H9 (cell line): ENCODE data around the gene SARNP. TPM values are rescaled to one million over a fixed set of nuclear protein-coding genes. Genes with fewer than 3 reads are reported as not detected.

Experiments used
- DNase-seq: peaks from one replicate; pipeline ENCODE4 v3.0.0-alpha.2; 2017
- H2AFZ ChIP-seq: one replicate; pipeline ENCODE4 v1.6.1; 2013; ENCODE audit warnings: mild to moderate bottlenecking, low read length, control low read depth, moderate library complexity
- H2AK5ac ChIP-seq: 2 replicates; pipeline ENCODE4 v1.6.1; 2013; ENCODE audit warnings: low read length, control low read depth, mixed read lengths; ENCODE audit not compliant: insufficient read length
- H2BK120ac ChIP-seq: one replicate; pipeline ENCODE4 v1.6.1; 2013; ENCODE audit warnings: low read depth, mild to moderate bottlenecking, low read length, control low read depth, inconsistent platforms; ENCODE audit not compliant: poor library complexity, severe bottlenecking
- H2BK12ac ChIP-seq: 2 replicates; pipeline ENCODE4 v1.6.1; 2013; ENCODE audit warnings: low read length, control low read depth, mixed read lengths, low read depth; ENCODE audit not compliant: insufficient read length
- H2BK15ac ChIP-seq: 2 replicates; pipeline ENCODE4 v1.6.1; 2013; ENCODE audit warnings: low read depth, low read length, control low read depth
- H2BK20ac ChIP-seq: one replicate; pipeline ENCODE4 v1.6.1; 2013; ENCODE audit warnings: low read depth, mild to moderate bottlenecking, low read length, control low read depth, inconsistent platforms; ENCODE audit not compliant: poor library complexity, severe bottlenecking
- H2BK5ac ChIP-seq: 2 replicates; pipeline ENCODE4 v1.6.1; 2013; ENCODE audit warnings: low read length, control low read depth, mixed read lengths; ENCODE audit not compliant: insufficient read length
- H3K14ac ChIP-seq: 2 replicates; pipeline ENCODE4 v1.6.1; 2013; ENCODE audit warnings: low read length, control low read depth; ENCODE audit not compliant: insufficient read depth
- H3K18ac ChIP-seq: 2 replicates; pipeline ENCODE4 v1.6.1; 2013; ENCODE audit warnings: low read depth, mild to moderate bottlenecking, mixed read lengths, low read length, control low read depth; ENCODE audit not compliant: insufficient read length
- H3K23ac ChIP-seq: 2 replicates; pipeline ENCODE4 v1.6.1; 2013; ENCODE audit warnings: low read length, control low read depth, mixed read lengths, low read depth; ENCODE audit not compliant: insufficient read length
- H3K23me2 ChIP-seq: 2 replicates; pipeline ENCODE4 v1.6.1; 2013; ENCODE audit warnings: low read depth, mild to moderate bottlenecking, mixed read lengths, low read length, control low read depth; ENCODE audit not compliant: insufficient read length, poor library complexity, severe bottlenecking
- H3K27ac ChIP-seq: 2 replicates; pipeline ENCODE4 v1.5.1; 2013; ENCODE audit warnings: low read length, control low read depth, mixed read lengths, low read depth; ENCODE audit not compliant: insufficient read length
- H3K27me3 ChIP-seq: 2 replicates; pipeline ENCODE4 v1.6.1; 2013; ENCODE audit warnings: low read length, control low read depth, inconsistent platforms; ENCODE audit not compliant: insufficient read depth
- H3K4ac ChIP-seq: 2 replicates; pipeline ENCODE4 v1.6.1; 2013; ENCODE audit warnings: low read depth, mild to moderate bottlenecking, control low read depth, inconsistent platforms, low read length, moderate library complexity
- H3K4me1 ChIP-seq: 2 replicates; pipeline ENCODE4 v1.6.1; 2013; ENCODE audit warnings: low read length, control low read depth, inconsistent platforms; ENCODE audit not compliant: insufficient read depth
- H3K4me2 ChIP-seq: 2 replicates; pipeline ENCODE4 v1.6.1; 2013; ENCODE audit warnings: low read length, control low read depth, mixed read lengths; ENCODE audit not compliant: insufficient read length, insufficient read depth
- H3K56ac ChIP-seq: 2 replicates; pipeline ENCODE4 v1.6.1; 2013; ENCODE audit warnings: low read depth, mild to moderate bottlenecking, mixed read lengths, low read length, control low read depth; ENCODE audit not compliant: insufficient read length
- H3K79me1 ChIP-seq: 2 replicates; pipeline ENCODE4 v1.6.1; 2013; ENCODE audit warnings: low read depth, mild to moderate bottlenecking, moderate library complexity, low read length, control low read depth, inconsistent platforms; ENCODE audit not compliant: insufficient read depth, poor library complexity, severe bottlenecking
- H3K79me2 ChIP-seq: 2 replicates; pipeline ENCODE4 v1.6.1; 2013; ENCODE audit warnings: low read length, control low read depth, inconsistent platforms; ENCODE audit not compliant: insufficient read depth
- H3K9ac ChIP-seq: 2 replicates; pipeline ENCODE4 v1.6.1; 2013; ENCODE audit warnings: low read length, control low read depth, mixed read lengths; ENCODE audit not compliant: insufficient read length; ENCODE audit errors: extremely low read depth
- H3K9me3 ChIP-seq: one replicate; pipeline ENCODE4 v1.6.1; 2013; ENCODE audit warnings: low read depth, low read length, inconsistent platforms; ENCODE audit not compliant: control insufficient read depth
- H3T11ph ChIP-seq: one replicate; pipeline ENCODE4 v1.6.1; 2013; ENCODE audit warnings: mild to moderate bottlenecking, low read length, control low read depth, inconsistent platforms
- H4K20me1 ChIP-seq: one replicate; pipeline ENCODE4 v1.6.1; 2013; ENCODE audit not compliant: control insufficient read depth, insufficient read length, insufficient read depth
- H4K5ac ChIP-seq: 2 replicates; pipeline ENCODE4 v1.6.1; 2013; ENCODE audit warnings: low read depth, mild to moderate bottlenecking, mixed read lengths, low read length, control low read depth; ENCODE audit not compliant: insufficient read length
- H4K8ac ChIP-seq: replicated peaks from 2 replicates; pipeline ENCODE4 v1.6.1; 2013; ENCODE audit warnings: low read length, control low read depth, mixed read lengths, low read depth; ENCODE audit not compliant: insufficient read length
- H4K91ac ChIP-seq: 2 replicates; pipeline ENCODE4 v1.6.1; 2013; ENCODE audit warnings: low read depth, mild to moderate bottlenecking, moderate library complexity, mixed read lengths, low read length, control low read depth; ENCODE audit not compliant: insufficient read length
- H3K27ac Mint-ChIP-seq, 3 experiments: 2 replicates in 2 of 3; 3 replicates in 1 of 3; pipeline ENCODE4 v1.8.0; 2020 to 2021; ENCODE audit warnings: mixed read lengths in 3 of 3, mild to moderate bottlenecking in 1 of 3, moderate library complexity in 1 of 3
- H3K27me3 Mint-ChIP-seq: 2 replicates; pipeline ENCODE4 v1.8.0; 2021; ENCODE audit warnings: low read depth, mild to moderate bottlenecking, moderate library complexity, mixed read lengths
- H3K36me3 Mint-ChIP-seq, 3 experiments: 2 replicates in 2 of 3; 3 replicates in 1 of 3; pipeline ENCODE4 v1.8.0; 2020 to 2021; ENCODE audit warnings: low read depth in 3 of 3, mixed read lengths in 3 of 3; ENCODE audit not compliant: insufficient read depth in 1 of 3
- H3K4me1 Mint-ChIP-seq, 2 experiments: 2 replicates each; pipeline ENCODE4 v1.8.0; 2020; ENCODE audit warnings: mixed read lengths in 2 of 2
- H3K4me3 Mint-ChIP-seq, 2 experiments: 2 replicates in 1 of 2; 3 replicates in 1 of 2; pipeline ENCODE4 v1.8.0; 2020 to 2021; ENCODE audit warnings: mild to moderate bottlenecking in 2 of 2, mixed read lengths in 2 of 2, moderate library complexity in 1 of 2
- H3K9me3 Mint-ChIP-seq, 2 experiments: 2 replicates in 1 of 2; 3 replicates in 1 of 2; pipeline ENCODE4 v1.8.0; 2020; ENCODE audit warnings: mild to moderate bottlenecking in 2 of 2, mixed read lengths in 2 of 2, moderate library complexity in 1 of 2
- WGBS: extraction: QIAGEN DNeasy Blood & Tissue Kit; methylation state at CpG from one replicate; pipeline ENCODE4 v1.1.7; 2013; ENCODE audit warnings: missing lambda C conversion rate, low lambda C conversion rate, mixed read lengths; ENCODE audit not compliant: insufficient read length; ENCODE audit errors: extremely low coverage; 5-methylcytosine and 5-hydroxymethylcytosine counted together
- total RNA-seq: library from RNA; stranded (reverse); gene quantifications from 2 replicates; pipeline ENCODE4 v1.2.1, GENCODE V29; 2021
- TF ChIP-seq, protein P1 (sequence below): fragments of 200-600 bp; sonication (generic); conservative IDR thresholded peaks from 3 replicates; pipeline ENCODE4 v1.8.0; 2021; ENCODE audit warnings: antibody characterized with exemption, mild to moderate bottlenecking

Gene SARNP
- total RNA-seq, 1 experiment from 2014 or later: 127 TPM

DNA sequence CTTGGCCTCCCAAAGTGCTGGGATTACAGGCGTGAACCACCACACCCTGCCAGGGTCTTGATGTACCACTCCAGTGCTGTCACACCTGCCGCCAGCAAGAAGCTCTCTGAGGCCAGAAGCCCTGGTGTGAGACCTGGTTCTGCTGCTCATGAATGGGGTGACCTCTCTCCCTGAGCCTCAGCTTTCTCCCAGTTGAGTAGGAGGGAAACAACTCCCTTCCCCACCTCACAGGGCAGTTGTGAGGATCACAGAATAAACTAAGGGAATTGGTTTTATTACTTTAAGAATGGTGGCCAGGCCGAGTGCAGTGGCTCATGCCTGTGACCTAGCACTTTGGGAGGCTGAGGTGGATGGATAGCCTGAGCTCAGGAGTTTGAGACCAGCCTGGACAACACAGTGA, 82.9 kb downstream of the SARNP start:
- Histone ChIP-seq H3K27me3 (no peaks in the 10 kb centered on the region), H3K14ac (no peak overlapping the region), H3K9me3 (no peaks in the 10 kb centered on the region), H2BK20ac (no peak overlapping the region), H3K4me2 (no peak overlapping the region), H3K79me2 (no peaks in the 10 kb centered on the region), H3K23me2 (peaks cover 16% of the 10 kb centered on the region), H2BK120ac (no peak overlapping the region), H3K9ac (no peak overlapping the region), H4K20me1 (peaks cover 2% of the 10 kb centered on the region), H3K4me1 (no peaks in the 10 kb centered on the region; the same call in 1 of the 2 replicates), H3K27ac (no peak overlapping the region), H4K91ac (no peak overlapping the region), H2AFZ (no peak overlapping the region), H4K5ac (no peak overlapping the region), H3K4ac (no peak overlapping the region), H2BK12ac (no peak overlapping the region), H3K79me1 (no peaks in the 10 kb centered on the region), H3K23ac (no peak overlapping the region), H4K8ac (no peak overlapping the region), H2AK5ac (no peak overlapping the region), H3K56ac (no peak overlapping the region), H2BK5ac (no peak overlapping the region), H2BK15ac (no peak overlapping the region), H3K18ac (no peak overlapping the region), H3T11ph (no peak overlapping the region)
- WGBS: no CpG with 5 or more reads among the region's 3 CpGs
- TF ChIP-seq, protein P1, sequence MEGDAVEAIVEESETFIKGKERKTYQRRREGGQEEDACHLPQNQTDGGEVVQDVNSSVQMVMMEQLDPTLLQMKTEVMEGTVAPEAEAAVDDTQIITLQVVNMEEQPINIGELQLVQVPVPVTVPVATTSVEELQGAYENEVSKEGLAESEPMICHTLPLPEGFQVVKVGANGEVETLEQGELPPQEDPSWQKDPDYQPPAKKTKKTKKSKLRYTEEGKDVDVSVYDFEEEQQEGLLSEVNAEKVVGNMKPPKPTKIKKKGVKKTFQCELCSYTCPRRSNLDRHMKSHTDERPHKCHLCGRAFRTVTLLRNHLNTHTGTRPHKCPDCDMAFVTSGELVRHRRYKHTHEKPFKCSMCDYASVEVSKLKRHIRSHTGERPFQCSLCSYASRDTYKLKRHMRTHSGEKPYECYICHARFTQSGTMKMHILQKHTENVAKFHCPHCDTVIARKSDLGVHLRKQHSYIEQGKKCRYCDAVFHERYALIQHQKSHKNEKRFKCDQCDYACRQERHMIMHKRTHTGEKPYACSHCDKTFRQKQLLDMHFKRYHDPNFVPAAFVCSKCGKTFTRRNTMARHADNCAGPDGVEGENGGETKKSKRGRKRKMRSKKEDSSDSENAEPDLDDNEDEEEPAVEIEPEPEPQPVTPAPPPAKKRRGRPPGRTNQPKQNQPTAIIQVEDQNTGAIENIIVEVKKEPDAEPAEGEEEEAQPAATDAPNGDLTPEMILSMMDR: no peak
- no peak overlapping the region for H3K4me3 Mint-ChIP-seq
- 0 out of 7 replicates have a peak overlapping the region, but pooled peaks of 1 of the 3 experiments have one; percentile 22 for H3K27ac Mint-ChIP-seq
- H3K9me3 Mint-ChIP-seq: no peaks in the 10 kb centered on the region; a peak in 1 of 5 replicates
- H3K4me1 Mint-ChIP-seq: peaks cover 34 to 40% of the 10 kb centered on the region in 2 experiments
- H3K27me3 Mint-ChIP-seq: no peaks in the 10 kb centered on the region; the same call in 1 of the 2 replicates
- DNase-seq: no peak
- no peaks in the 10 kb centered on the region; a peak in 1 of 7 replicates for H3K36me3 Mint-ChIP-seq
